GM23248 (cell line): ENCODE measurements around the gene SGCE. TPM values are rescaled to one million over a fixed set of nuclear protein-coding genes. Genes with fewer than 3 reads are reported as not detected.

Experiments used
- DNase-seq: peaks from one replicate; pipeline ENCODE4 v3.0.0-alpha.2; 2015
- H2AFZ ChIP-seq: fragments of 200-600 bp; sonication (generic); 2 replicates; pipeline ENCODE4 v1.6.1; 2016; ENCODE audit warnings: antibody characterized with exemption
- H3F3A ChIP-seq: fragments of 200-600 bp; sonication (generic); 2 replicates; pipeline ENCODE4 v1.6.1; 2016; ENCODE audit warnings: mild to moderate bottlenecking, antibody characterized with exemption, mixed run types; ENCODE audit not compliant: insufficient read depth
- H3K27ac ChIP-seq: fragments of 200-600 bp; sonication (generic); 2 replicates; pipeline ENCODE4 v1.5.1; 2016; ENCODE audit warnings: mild to moderate bottlenecking
- H3K27me3 ChIP-seq: fragments of 200-600 bp; sonication (generic); replicated peaks from 2 replicates; pipeline ENCODE4 v1.6.1; 2016; ENCODE audit warnings: mild to moderate bottlenecking; ENCODE audit not compliant: insufficient read depth
- H3K36me3 ChIP-seq: fragments of 200-600 bp; sonication (generic); 2 replicates; pipeline ENCODE4 v1.6.1; 2016; ENCODE audit warnings: low read depth, mild to moderate bottlenecking
- H3K4me1 ChIP-seq: fragments of 200-600 bp; sonication (generic); 2 replicates; pipeline ENCODE4 v1.6.1; 2016; ENCODE audit warnings: mild to moderate bottlenecking; ENCODE audit not compliant: insufficient read depth
- H3K4me2 ChIP-seq: fragments of 200-600 bp; sonication (generic); one replicate; pipeline ENCODE4 v1.6.1; 2016; ENCODE audit warnings: mild to moderate bottlenecking; ENCODE audit not compliant: unreplicated experiment
- H3K4me3 ChIP-seq: fragments of 200-600 bp; sonication (generic); 2 replicates; pipeline ENCODE4 v1.5.1; 2016; ENCODE audit warnings: mild to moderate bottlenecking
- H3K79me2 ChIP-seq: fragments of 200-600 bp; sonication (generic); 2 replicates; pipeline ENCODE4 v1.6.1; 2016; ENCODE audit warnings: mild to moderate bottlenecking; ENCODE audit not compliant: insufficient read depth
- H3K9ac ChIP-seq: fragments of 200-600 bp; sonication (generic); 2 replicates; pipeline ENCODE4 v1.6.1; 2016; ENCODE audit warnings: mild to moderate bottlenecking
- H3K9me2 ChIP-seq: fragments of 200-600 bp; sonication (generic); 2 replicates; pipeline ENCODE4 v1.6.1; 2016; ENCODE audit warnings: mixed run types, mild to moderate bottlenecking, moderate library complexity; ENCODE audit not compliant: insufficient read depth
- H3K9me3 ChIP-seq: fragments of 200-600 bp; sonication (generic); one replicate; pipeline ENCODE4 v1.6.1; 2017; ENCODE audit warnings: low read depth
- H4K20me1 ChIP-seq: fragments of 200-600 bp; sonication (generic); 2 replicates; pipeline ENCODE4 v1.6.0; 2016; ENCODE audit not compliant: insufficient read depth
- EZH2 ChIP-seq: fragments of 200-600 bp; sonication (generic); IDR thresholded peaks from 2 replicates; pipeline ENCODE4 v1.6.1; 2018; ENCODE audit warnings: antibody characterized with exemption, mild to moderate bottlenecking; ENCODE audit not compliant: insufficient read depth, poor library complexity, severe bottlenecking
- EZH2phosphoT487 ChIP-seq: fragments of 200-600 bp; sonication (generic); IDR thresholded peaks from 2 replicates; pipeline ENCODE4 v1.6.1; 2018; ENCODE audit warnings: antibody characterized with exemption, moderate library complexity, mild to moderate bottlenecking, low read depth; ENCODE audit not compliant: insufficient read depth
- WGBS, 2 experiments: methylation state at CpG; one replicate each; pipeline ENCODE4 v1.1.6; 2015 to 2017; ENCODE audit warnings: low lambda C conversion rate in 2 of 2, low coverage in 1 of 2; ENCODE audit errors: missing lambda C conversion rate in 2 of 2; 5-methylcytosine and 5-hydroxymethylcytosine counted together
- in situ Hi-C: fragments of 300-500 bp; cut with MboI; formaldehyde crosslinking; loops from 2 replicates; pipeline ENCODE4 v1.15.0; 2020
- polyA plus RNA-seq: library from polyadenylated mRNA; unstranded; fragments of >200 nt; fragmentation: Nextera tagmentation; extraction: Ambion mirVana; gene quantifications from 2 replicates; pipeline ENCODE4 v1.2.1, GENCODE V29; 2016
- total RNA-seq: library from RNA; depleted of rRNA; stranded (reverse); fragments of >200 nt; shearing (Covaris generic); gene quantifications from 2 replicates; pipeline ENCODE4 v1.2.3, GENCODE V29; 2014

Gene SGCE
- total and polyA plus RNA-seq, 2 experiments from 2014 or later = 71.4 to 120 TPM

GRCh38 chr7:94647295-94647694, 8.6 kb downstream of the SGCE start:
- H3K9me3 ChIP-seq = no peaks in the 10 kb centered on the region
- 79 to 84% methylated on average over 3 of the region's 3 CpGs for WGBS, 2 experiments
- H3K4me2 ChIP-seq = no peak overlapping the region
- H4K20me1 ChIP-seq = no peaks in the 10 kb centered on the region
- no peak overlapping the region for H3K27ac ChIP-seq
- H3K9me2 ChIP-seq = no peaks in the 10 kb centered on the region; the same call in 1 of the 2 replicates
- no peaks in the 10 kb centered on the region for H3K36me3 ChIP-seq
- no peaks in the 10 kb centered on the region for H3F3A ChIP-seq
- H3K4me1 ChIP-seq = no peaks in the 10 kb centered on the region
- H3K9ac ChIP-seq = no peak overlapping the region
- TF ChIP-seq EZH2 = no peak
- TF ChIP-seq EZH2phosphoT487 = no peak
- in situ Hi-C loops = loop anchor here (10.0 kb wide), 1 partner anchor 352 kb away; no protein-coding TSS in a partner anchor
- no peak for DNase-seq
- H3K27me3 ChIP-seq = no peaks in the 10 kb centered on the region
- H3K79me2 ChIP-seq = peaks cover 63% of the 10 kb centered on the region
- H3K4me3 ChIP-seq = no peak overlapping the region
- no peak overlapping the region for H2AFZ ChIP-seq

GRCh38 chr7:94643771-94644545, 12.0 kb downstream of the SGCE start:
- 90 to 93% methylated on average over 3 of the region's 3 CpGs for WGBS, 2 experiments
- DNase-seq = no peak
- no peak overlapping the region for H3K9ac ChIP-seq
- no peaks in the 10 kb centered on the region for H3K4me1 ChIP-seq
- H4K20me1 ChIP-seq = no peaks in the 10 kb centered on the region
- H3K36me3 ChIP-seq = no peaks in the 10 kb centered on the region
- H3K9me2 ChIP-seq = no peaks in the 10 kb centered on the region; the same call in 1 of the 2 replicates
- H3K79me2 ChIP-seq = peaks cover 36% of the 10 kb centered on the region
- no peaks in the 10 kb centered on the region for H3K27me3 ChIP-seq
- H3K4me3 ChIP-seq = no peak overlapping the region
- in situ Hi-C loops = loop anchor here (10.0 kb wide), 1 partner anchor 349 kb away; no protein-coding TSS in a partner anchor
- H3K9me3 ChIP-seq = no peaks in the 10 kb centered on the region
- H3K27ac ChIP-seq = no peak overlapping the region
- no peak overlapping the region for H3K4me2 ChIP-seq
- H3F3A ChIP-seq = no peaks in the 10 kb centered on the region
- TF ChIP-seq EZH2phosphoT487 (no peak), EZH2 (no peak)
- H2AFZ ChIP-seq = no peak overlapping the region

GRCh38 chr7:94642838-94643653, 12.9 kb downstream of the SGCE start:
- 97 to 98% methylated on average over 2 of the region's 2 CpGs for WGBS, 2 experiments
- Histone ChIP-seq H3K4me1 (no peaks in the 10 kb centered on the region), H3K4me2 (no peak overlapping the region), H2AFZ (no peak overlapping the region), H3K9me3 (no peaks in the 10 kb centered on the region), H3K9me2 (no peaks in the 10 kb centered on the region; the same call in 1 of the 2 replicates), H3K36me3 (no peaks in the 10 kb centered on the region), H3K79me2 (peaks cover 28% of the 10 kb centered on the region; the same call in 1 of the 2 replicates), H3F3A (no peaks in the 10 kb centered on the region), H3K9ac (no peak overlapping the region), H3K4me3 (no peak overlapping the region), H3K27me3 (no peaks in the 10 kb centered on the region), H4K20me1 (no peaks in the 10 kb centered on the region), H3K27ac (no peak overlapping the region)
- DNase-seq = no peak
- in situ Hi-C loops = loop anchor here (10.0 kb wide), 1 partner anchor 348 kb away; no protein-coding TSS in a partner anchor
- TF ChIP-seq EZH2 (no peak), EZH2phosphoT487 (no peak)

- no peak overlapping the region for H3K4me3 ChIP-seq
- no peaks in the 10 kb centered on the region for H3K4me1 ChIP-seq
- 91 to 93% methylated on average over 1 of the region's 1 CpG for WGBS, 2 experiments
- no peak overlapping the region for H3K9ac ChIP-seq
- no peaks in the 10 kb centered on the region for H3F3A ChIP-seq
- 0 out of 2 replicates have a peak, but pooled peaks cover 5% of the 10 kb centered on the region for H3K79me2 ChIP-seq
- H4K20me1 ChIP-seq = no peaks in the 10 kb centered on the region
- no peak overlapping the region for H2AFZ ChIP-seq
- no peak overlapping the region for H3K4me2 ChIP-seq
- no peak overlapping the region for H3K27ac ChIP-seq
- H3K9me3 ChIP-seq = no peaks in the 10 kb centered on the region
- in situ Hi-C loops = no loop called here
- no peak for DNase-seq
- H3K27me3 ChIP-seq = no peaks in the 10 kb centered on the region
- no peak for TF ChIP-seq EZH2phosphoT487
- TF ChIP-seq EZH2 = no peak
- no peaks in the 10 kb centered on the region for H3K36me3 ChIP-seq
- no peaks in the 10 kb centered on the region for H3K9me2 ChIP-seq
Observed at GRCh38 chr7:94639384-94639783, 16.5 kb downstream of the SGCE start.
